ENCODE measurements around the gene AQP1. TPM values are rescaled to one million over a fixed set of nuclear protein-coding genes. Genes with fewer than 3 reads are reported as not detected.

AQP1 gene
- total and polyA plus RNA-seq, 2 of the 8 experiments (the other 6 are each of a cell fraction or from before 2014, with no cell fraction given): 0.18 to 0.19 TPM

GRCh38 chr7:30927559-30927958 is 15.9 kb downstream of the AQP1 start (continued):
- TF ChIP-seq EZH2 (IDR thresholded peaks at IDR 0.05; ENCODE audit: low read depth, low read length, severe bottlenecking) (no peak), ATF2 (IDR thresholded peaks at IDR 0.05; ENCODE audit: low read length) (no peak)
